ENCODE results near the gene TINCR.
"Not testable (repeated sequence)": the region's sequence is repeated elsewhere in the genome, so short reads cannot be mapped to it uniquely, and the experiment has no call there.

DNA sequence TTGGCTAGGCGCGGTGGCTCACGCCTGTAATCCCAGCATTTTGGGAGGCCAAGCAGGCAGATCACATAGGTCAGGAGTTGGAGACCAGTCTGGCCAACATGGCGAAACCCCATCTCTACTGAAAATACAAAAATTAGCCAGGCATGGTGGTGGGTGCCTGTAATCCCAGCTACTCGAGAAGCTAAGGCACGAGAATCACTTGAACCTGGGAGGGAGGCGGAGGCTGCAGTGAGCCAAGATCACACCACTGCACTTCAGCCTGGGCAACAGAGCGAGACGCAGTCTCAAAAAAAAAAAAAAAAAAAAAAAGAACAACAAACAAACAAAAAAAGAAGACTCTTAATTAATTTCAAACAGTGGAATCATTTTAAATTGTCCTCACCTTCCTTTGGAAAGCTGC is 41.0 kb upstream of the TINCR start:
- TF ChIP-seq, protein P1, sequence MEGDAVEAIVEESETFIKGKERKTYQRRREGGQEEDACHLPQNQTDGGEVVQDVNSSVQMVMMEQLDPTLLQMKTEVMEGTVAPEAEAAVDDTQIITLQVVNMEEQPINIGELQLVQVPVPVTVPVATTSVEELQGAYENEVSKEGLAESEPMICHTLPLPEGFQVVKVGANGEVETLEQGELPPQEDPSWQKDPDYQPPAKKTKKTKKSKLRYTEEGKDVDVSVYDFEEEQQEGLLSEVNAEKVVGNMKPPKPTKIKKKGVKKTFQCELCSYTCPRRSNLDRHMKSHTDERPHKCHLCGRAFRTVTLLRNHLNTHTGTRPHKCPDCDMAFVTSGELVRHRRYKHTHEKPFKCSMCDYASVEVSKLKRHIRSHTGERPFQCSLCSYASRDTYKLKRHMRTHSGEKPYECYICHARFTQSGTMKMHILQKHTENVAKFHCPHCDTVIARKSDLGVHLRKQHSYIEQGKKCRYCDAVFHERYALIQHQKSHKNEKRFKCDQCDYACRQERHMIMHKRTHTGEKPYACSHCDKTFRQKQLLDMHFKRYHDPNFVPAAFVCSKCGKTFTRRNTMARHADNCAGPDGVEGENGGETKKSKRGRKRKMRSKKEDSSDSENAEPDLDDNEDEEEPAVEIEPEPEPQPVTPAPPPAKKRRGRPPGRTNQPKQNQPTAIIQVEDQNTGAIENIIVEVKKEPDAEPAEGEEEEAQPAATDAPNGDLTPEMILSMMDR (IDR thresholded peaks at IDR 0.05; ENCODE audit: low read length): not testable (repeated sequence)
- not testable (repeated sequence) for TF ChIP-seq EZH2 (optimal IDR thresholded peaks at IDR 0.05; ENCODE audit: low read depth, low read length)
